ENCODE measurements around the gene S100A6. TPM values are rescaled to one million over a fixed set of nuclear protein-coding genes. Genes with fewer than 3 reads are reported as not detected.
"Not testable (repeated sequence)": the region's sequence is repeated elsewhere in the genome, so short reads cannot be mapped to it uniquely, and the experiment has no call there.

S100A6 gene
- total and polyA plus RNA-seq, 12 donors = 237 to 2,261 (median 309) TPM

- ATAC-seq = no peak
- H3K27ac ChIP-seq = no peak overlapping the region
- intact Hi-C loops (cut with DNase I) = loop anchor here in 5 of 10 donors (5.0 to 10.0 kb wide), 4 partner anchors 38 to 166 kb away; partner anchors contain the start of genes S100A14 (in 1 of the 5) and SNAPIN (in 1 of the 5)
- 81 to 82% methylated on average over 3 of the region's 3 CpGs for WGBS, 2 donors
- no peaks in the 10 kb centered on the region for H3K27me3 ChIP-seq
- no peaks in the 10 kb centered on the region for H3K36me3 ChIP-seq
- no peak for DNase-seq
- TF ChIP-seq CTCF (IDR thresholded peaks at IDR 0.05) = no peak
- no peaks in the 10 kb centered on the region for H3K9me3 ChIP-seq
- H3K4me1 ChIP-seq = no peaks in the 10 kb centered on the region
- no peak overlapping the region for H3K4me3 ChIP-seq
Measured at GRCh38 chr1:153578936-153579335, 43.1 kb upstream of the S100A6 start.

GRCh38 chr1:153578490-153578889, 42.7 kb upstream of the S100A6 start:
- Histone ChIP-seq H3K4me1 (peaks cover 0 to 1% (median 0%) of the 10 kb centered on the region in 9 donors), H3K36me3 (no peaks in the 10 kb centered on the region), H3K27ac (no peak overlapping the region), H3K9me3 (no peaks in the 10 kb centered on the region), H3K4me3 (no peak overlapping the region), H3K27me3 (no peaks in the 10 kb centered on the region)
- no peak for TF ChIP-seq CTCF (IDR thresholded peaks at IDR 0.05)
- ATAC-seq = no peak
- DNase-seq = no peak
- intact Hi-C loops (cut with DNase I) = loop anchor here in 5 of 10 donors (5.0 to 10.0 kb wide), 4 partner anchors 39 to 166 kb away; partner anchors contain the start of genes S100A14 (in 1 of the 5) and SNAPIN (in 1 of the 5)

- no peak for TF ChIP-seq CTCF (IDR thresholded peaks at IDR 0.05)
- Histone ChIP-seq H3K4me3 (no peak overlapping the region), H3K9me3 (no peaks in the 10 kb centered on the region), H3K27me3 (no peaks in the 10 kb centered on the region), H3K4me1 (peaks cover 0 to 10% (median 5%) of the 10 kb centered on the region in 9 donors), H3K27ac (no peak overlapping the region), H3K36me3 (no peaks in the 10 kb centered on the region)
- WGBS, 2 donors = 70% methylated on average over 9 of the region's 9 CpGs
- intact Hi-C loops (cut with DNase I) = loop anchor here in 5 of 10 donors (5.0 to 10.0 kb wide), 4 partner anchors 40 to 167 kb away; partner anchors contain the start of genes S100A14 (in 1 of the 5) and SNAPIN (in 1 of the 5)
- DNase-seq (no peak), ATAC-seq (peak in 4 of 8 donors; percentile 12 to 47 (median 24))
Measured at GRCh38 chr1:153577624-153578051, 41.8 kb upstream of the S100A6 start.

- peaks cover 0 to 15% (median 5%) of the 10 kb centered on the region in 9 donors for H3K4me1 ChIP-seq
- TF ChIP-seq CTCF (IDR thresholded peaks at IDR 0.05) = no peak
- no peak overlapping the region for H3K4me3 ChIP-seq
- ATAC-seq (no peak), DNase-seq (no peak)
- H3K9me3 ChIP-seq = no peaks in the 10 kb centered on the region
- no peaks in the 10 kb centered on the region for H3K36me3 ChIP-seq
- 69 to 77% methylated on average over 4 of the region's 4 CpGs for WGBS, 2 donors
- no peak overlapping the region for H3K27ac ChIP-seq
- H3K27me3 ChIP-seq = no peaks in the 10 kb centered on the region
- intact Hi-C loops (cut with DNase I) = loop anchor here in 5 of 10 donors (5.0 to 10.0 kb wide), 4 partner anchors 40 to 168 kb away; partner anchors contain the start of genes S100A14 (in 1 of the 5) and SNAPIN (in 1 of the 5)
Measured at GRCh38 chr1:153577138-153577537, 41.3 kb upstream of the S100A6 start.

GRCh38 chr1:153575497-153575896, 39.7 kb upstream of the S100A6 start:
- WGBS, 2 donors = 90 to 92% methylated on average over 10 of the region's 10 CpGs
- H3K4me3 ChIP-seq, ATAC-seq, H3K27me3 ChIP-seq, H3K9me3 ChIP-seq, H3K27ac ChIP-seq, H3K36me3 ChIP-seq, DNase-seq: not testable (repeated sequence)
- intact Hi-C loops (cut with DNase I) = loop anchor here in 5 of 10 donors (5.0 to 10.0 kb wide), 4 partner anchors 42 to 169 kb away; partner anchors contain the start of genes S100A14 (in 1 of the 5) and SNAPIN (in 1 of the 5)
- H3K4me1 ChIP-seq = peaks cover 0 to 21% (median 5%) of the 10 kb centered on the region in 9 donors

GRCh38 chr1:153575081-153575491, 39.3 kb upstream of the S100A6 start:
- not testable (repeated sequence) for H3K9me3 ChIP-seq, H3K27me3 ChIP-seq, DNase-seq, H3K4me3 ChIP-seq, ATAC-seq, H3K36me3 ChIP-seq, H3K27ac ChIP-seq
- WGBS, 2 donors = 90 to 96% methylated on average over 32 to 35 of the region's 35 CpGs
- H3K4me1 ChIP-seq = peaks cover 0 to 21% (median 5%) of the 10 kb centered on the region in 9 donors
- intact Hi-C loops (cut with DNase I) = loop anchor here in 5 of 10 donors (5.0 to 10.0 kb wide), 4 partner anchors 42 to 170 kb away; partner anchors contain the start of genes S100A14 (in 1 of the 5) and SNAPIN (in 1 of the 5)

All from heart right ventricle (tissue), 16 donors.